ENCODE results near the gene ENTR1. TPM values are rescaled to one million over a fixed set of nuclear protein-coding genes. Genes with fewer than 3 reads are reported as not detected.

Gene ENTR1
- total and polyA plus RNA-seq, 10 of the 15 experiments (the other 5 are each of a cell fraction or from before 2014, with no cell fraction given): 8.2 to 96.4 (median 41.1) TPM

DNA sequence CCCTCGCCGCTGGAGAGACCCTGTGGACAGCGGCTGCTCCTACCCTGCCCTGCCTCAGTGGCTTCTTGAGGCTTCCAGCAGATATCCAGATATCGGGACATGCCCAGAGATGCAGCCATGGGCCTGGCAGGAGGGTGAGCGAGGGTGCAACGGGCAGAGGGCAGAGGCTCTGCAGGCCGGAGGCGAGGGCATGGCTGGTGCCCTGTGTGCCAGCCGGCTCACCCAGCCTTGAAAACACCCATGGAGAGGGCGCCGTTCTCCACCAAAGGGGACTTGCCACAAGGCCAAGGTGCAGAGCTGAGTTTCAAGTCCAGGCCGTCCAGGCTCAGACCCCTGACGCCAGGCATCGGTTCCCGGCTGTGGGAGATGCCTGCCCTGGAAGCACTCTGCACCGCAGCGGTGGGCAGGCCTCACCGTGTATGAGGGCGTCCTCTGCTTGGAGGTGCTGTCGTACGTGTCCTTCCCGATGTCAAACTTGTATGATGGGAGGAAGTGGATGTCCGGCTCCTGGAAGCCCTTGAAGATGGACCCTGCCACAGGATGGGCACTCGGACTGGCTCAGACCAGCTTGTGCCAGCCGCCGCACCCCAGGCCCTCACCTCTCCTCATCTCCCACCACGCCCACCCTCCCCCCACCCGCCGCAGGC lies 20.3 kb upstream of the ENTR1 start:
- peaks cover 0 to 13% of the 10 kb centered on the region in 2 experiments; a peak in 2 of 4 replicates for H3K36me3 ChIP-seq (ENCODE audit: control insufficient read depth in 2 of 2, insufficient read depth in 2 of 2, low read length in 1 of 2)
- 95% methylated on average over 20 of the region's 29 CpGs for WGBS (ENCODE audit: insufficient coverage, insufficient replicate concordance, low lambda C conversion rate, missing lambda C conversion rate)
- no TSS peak for BruUV-seq (replicated peaks)
- RAD21 ChIA-PET (ENCODE audit: unreplicated experiment): no interaction called here
- SMC1A ChIA-PET (ENCODE audit: uncharacterized antibody, unreplicated experiment): no interaction called here
- H3K9me3 ChIP-seq (replicated peaks; ENCODE audit: control insufficient read depth, insufficient read depth, low read length): no peaks in the 10 kb centered on the region
- H4K20me1 ChIP-seq (ENCODE audit: control insufficient read depth, insufficient read depth): no peaks in the 10 kb centered on the region
- H3K4me1 ChIP-seq (ENCODE audit: control insufficient read depth, insufficient read depth, low read length): no peaks in the 10 kb centered on the region
- peaks cover 6% of the 10 kb centered on the region for H3K79me2 ChIP-seq (ENCODE audit: control insufficient read depth, insufficient read depth, low read length)
- no peak overlapping the region for H3K27ac ChIP-seq (ENCODE audit: control insufficient read depth, insufficient read depth)
- in situ Hi-C loops (cut with MboI): no loop called here
- H2AFZ ChIP-seq (ENCODE audit: control insufficient read depth, low read depth, low read length): no peak overlapping the region
- H3K27me3 ChIP-seq (replicated peaks in 1 of 2; ENCODE audit: control insufficient read depth in 2 of 2, insufficient read depth in 2 of 2, low read length in 1 of 2): no peaks in the 10 kb centered on the region
- DNase-seq (ENCODE audit: low read depth, low spot score) (no peak), FAIRE-seq (no peak), ATAC-seq (no peak)
- CTCF ChIA-PET: no interaction called here
- no peak overlapping the region for H3K4me3 ChIP-seq
- H3K4me2 ChIP-seq (ENCODE audit: control insufficient read depth, insufficient read depth): no peak overlapping the region
- no peak overlapping the region for H3K9ac ChIP-seq (ENCODE audit: control insufficient read depth, insufficient read depth, low read length)
- POLR2A ChIA-PET: no interaction called here
- intact Hi-C loops (cut with micrococcal nuclease; ENCODE audit: unreplicated experiment): no loop called here
- TF ChIP-seq FOS (IDR thresholded peaks at IDR 0.05; ENCODE audit: borderline replicate concordance, extremely low read depth, insufficient read length) (no peak), E2F8 (IDR thresholded peaks at IDR 0.05; ENCODE audit: low read depth, partially characterized antibody) (no peak), ATF7 (IDR thresholded peaks at IDR 0.05; ENCODE audit: low read depth) (no peak), SREBF2 (IDR thresholded peaks at IDR 0.05; ENCODE audit: low read length) (no peak), EZH2 (IDR thresholded peaks at IDR 0.05; ENCODE audit: borderline replicate concordance, control insufficient read depth, low read depth, low read length) (no peak), MYB (IDR thresholded peaks at IDR 0.05; ENCODE audit: borderline replicate concordance, low read depth, low read length) (no peak), ZNF207 (IDR thresholded peaks at IDR 0.05; ENCODE audit: borderline replicate concordance) (no peak), CEBPB (IDR thresholded peaks at IDR 0.05; ENCODE audit: borderline replicate concordance in 1 of 2, low read depth in 2 of 2, low read length in 2 of 2) (no peak), JUND (IDR thresholded peaks at IDR 0.05; ENCODE audit: low read depth, low read length) (no peak), DPF2 (IDR thresholded peaks at IDR 0.05) (no peak), ZNF384 (IDR thresholded peaks at IDR 0.05; ENCODE audit: borderline replicate concordance, low read depth, low read length) (no peak), SMC3 (IDR thresholded peaks at IDR 0.05; ENCODE audit: borderline replicate concordance, low read length) (no peak), SKIL (IDR thresholded peaks at IDR 0.05; ENCODE audit: low read depth, poor library complexity, severe bottlenecking) (no peak), E4F1 (IDR thresholded peaks at IDR 0.05; ENCODE audit: borderline replicate concordance, partially characterized antibody) (no peak)
- TF ChIP-seq, protein P1, sequence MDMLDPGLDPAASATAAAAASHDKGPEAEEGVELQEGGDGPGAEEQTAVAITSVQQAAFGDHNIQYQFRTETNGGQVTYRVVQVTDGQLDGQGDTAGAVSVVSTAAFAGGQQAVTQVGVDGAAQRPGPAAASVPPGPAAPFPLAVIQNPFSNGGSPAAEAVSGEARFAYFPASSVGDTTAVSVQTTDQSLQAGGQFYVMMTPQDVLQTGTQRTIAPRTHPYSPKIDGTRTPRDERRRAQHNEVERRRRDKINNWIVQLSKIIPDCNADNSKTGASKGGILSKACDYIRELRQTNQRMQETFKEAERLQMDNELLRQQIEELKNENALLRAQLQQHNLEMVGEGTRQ (IDR thresholded peaks at IDR 0.05; ENCODE audit: borderline replicate concordance, low read depth, low read length): no peak

Data from GM12878 (cell line).